Fibroblast of the conjunctiva (primary cell): ENCODE results near the gene MRPL33.
"Not testable (repeated sequence)": the region's sequence is repeated elsewhere in the genome, so short reads cannot be mapped to it uniquely, and the experiment has no call there.

ENCODE experiments used
- DNase-seq: peaks from one replicate; pipeline ENCODE4 v3.0.0-alpha.2; 2010; ENCODE audit warnings: low read depth

MRPL33 gene

DNA sequence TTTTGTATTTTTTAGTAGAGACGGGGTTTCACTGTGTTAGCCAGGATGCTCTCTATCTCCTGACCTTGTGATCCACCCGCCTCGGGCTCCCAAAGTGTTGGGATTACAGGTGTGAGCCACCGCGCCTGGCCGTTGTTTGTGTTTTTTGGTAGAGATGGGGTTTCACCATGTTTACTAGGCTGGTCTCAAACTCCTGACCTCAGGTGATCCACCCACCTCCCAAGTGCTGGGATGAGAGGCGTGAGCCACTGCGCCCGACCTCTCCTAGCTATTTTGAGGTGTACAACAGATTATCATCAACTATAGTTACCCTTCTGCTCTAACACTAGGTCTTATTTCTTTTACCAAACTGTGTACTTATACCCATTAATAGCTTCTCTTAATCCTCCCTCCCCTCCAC lies 28.9 kb upstream of the MRPL33 start:
- DNase-seq: no peak

GRCh38 chr2:27745494-27745893 lies 26.0 kb upstream of the MRPL33 start:
- not testable (repeated sequence) for DNase-seq

- DNase-seq: no peak
These were observed 25.2 kb upstream of the MRPL33 start for GRCh38 chr2:27746325-27746724.

DNA sequence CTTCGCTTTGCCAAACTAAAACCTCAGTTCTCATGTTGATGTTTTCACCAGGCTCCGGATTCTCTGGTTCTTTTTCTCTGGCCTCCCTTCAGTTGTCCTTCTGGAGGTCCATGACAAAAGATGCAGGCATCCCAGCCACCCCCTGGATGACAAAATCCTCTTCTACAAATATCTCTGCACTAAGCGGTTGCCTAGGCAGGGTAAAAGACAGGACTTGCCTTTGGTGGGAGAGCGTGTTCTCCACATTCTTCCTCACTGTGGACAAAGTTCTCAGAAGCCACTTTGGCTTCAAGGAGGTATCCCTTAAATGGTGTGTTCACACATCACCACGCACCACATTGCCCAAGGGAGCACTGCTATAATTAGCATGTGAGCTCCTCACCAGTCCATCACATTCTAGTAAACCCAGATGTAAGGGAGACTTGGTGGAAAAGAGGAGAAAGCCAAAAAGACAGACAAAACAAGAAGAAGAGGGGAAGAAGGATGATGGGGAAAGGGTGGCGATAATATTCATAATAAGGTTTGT lies 23.6 kb upstream of the MRPL33 start:
- DNase-seq: no peak

DNA sequence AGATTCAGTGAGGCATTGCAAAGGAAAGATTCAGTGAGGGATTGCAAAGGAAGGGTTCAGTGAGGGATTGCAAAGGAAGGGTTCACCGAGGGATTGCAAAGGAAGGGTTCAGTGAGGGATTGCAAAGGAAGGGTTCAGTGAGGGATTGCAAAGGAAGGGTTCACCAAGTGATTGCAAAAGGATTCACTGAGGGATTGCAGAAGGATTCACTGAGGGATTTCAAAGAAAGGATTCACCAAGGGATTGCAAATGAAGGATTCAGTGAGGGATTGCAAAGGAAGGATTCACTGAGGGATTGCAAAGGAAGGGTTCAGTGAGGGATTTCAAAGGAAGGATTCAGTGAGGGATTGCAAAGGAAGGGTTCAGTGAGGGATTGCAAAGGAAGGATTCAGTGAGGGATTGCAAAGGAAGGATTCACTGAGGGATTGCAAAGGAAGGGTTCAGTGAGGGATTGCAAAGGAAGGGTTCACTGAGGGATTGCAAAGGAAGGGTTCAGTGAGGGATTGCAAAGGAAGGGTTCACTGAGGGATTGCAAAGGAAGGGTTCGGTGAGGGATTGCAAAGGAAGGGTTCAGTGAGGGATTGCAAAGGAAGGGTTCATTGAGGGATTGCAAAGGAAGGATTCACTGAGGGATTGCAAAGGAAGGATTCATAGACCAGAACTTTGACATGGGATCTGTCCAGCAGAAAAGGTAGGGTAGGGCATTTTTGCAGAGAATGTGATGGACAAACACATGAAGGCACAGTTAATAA lies 22.5 kb upstream of the MRPL33 start:
- not testable (repeated sequence) for DNase-seq

DNA sequence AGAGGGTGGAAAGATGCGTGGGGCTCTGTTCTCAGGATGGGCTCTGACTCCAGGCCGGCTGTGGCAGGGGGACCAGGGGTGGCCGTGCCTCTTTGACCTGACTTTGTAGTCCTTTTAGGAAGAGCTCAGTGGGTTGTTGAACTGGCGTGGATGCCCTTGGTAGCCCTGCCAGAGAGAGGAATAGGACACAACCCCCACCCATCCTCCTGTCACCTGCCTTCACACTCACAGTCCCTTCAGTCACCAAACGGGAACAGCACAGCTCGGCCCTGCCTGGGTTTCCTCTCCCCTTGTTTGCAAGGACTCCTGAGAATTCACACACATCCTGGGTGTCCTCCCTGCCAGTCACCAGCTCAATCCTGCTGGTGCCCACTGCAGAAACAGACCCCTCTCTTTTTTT lies 20.1 kb upstream of the MRPL33 start:
- no peak for DNase-seq

GRCh38 chr2:27752551-27753237 lies 18.8 kb upstream of the MRPL33 start:
- no peak for DNase-seq

DNA sequence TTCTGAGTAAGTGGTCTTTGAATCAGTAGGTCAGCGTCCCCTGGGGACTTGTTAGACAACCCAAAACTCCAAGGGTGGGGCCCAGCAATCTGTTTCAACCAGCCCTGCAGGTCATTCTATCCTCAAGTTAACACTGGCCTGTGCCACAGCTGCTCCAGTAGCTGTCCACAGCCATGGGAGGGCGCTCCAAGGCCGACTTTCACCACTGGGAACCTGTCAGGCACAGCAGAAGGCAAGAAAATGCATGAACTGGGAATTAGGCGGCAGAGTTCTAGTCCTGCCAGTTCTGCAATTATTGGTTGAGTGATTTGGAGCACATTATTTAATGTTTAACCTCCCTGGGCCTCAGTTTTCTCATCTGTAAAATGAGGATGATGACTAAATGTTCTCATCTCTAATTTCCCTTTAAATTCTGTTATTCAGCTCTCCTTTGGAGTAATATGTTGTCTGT lies 17.4 kb upstream of the MRPL33 start:
- peak; percentile 75 for DNase-seq

DNA sequence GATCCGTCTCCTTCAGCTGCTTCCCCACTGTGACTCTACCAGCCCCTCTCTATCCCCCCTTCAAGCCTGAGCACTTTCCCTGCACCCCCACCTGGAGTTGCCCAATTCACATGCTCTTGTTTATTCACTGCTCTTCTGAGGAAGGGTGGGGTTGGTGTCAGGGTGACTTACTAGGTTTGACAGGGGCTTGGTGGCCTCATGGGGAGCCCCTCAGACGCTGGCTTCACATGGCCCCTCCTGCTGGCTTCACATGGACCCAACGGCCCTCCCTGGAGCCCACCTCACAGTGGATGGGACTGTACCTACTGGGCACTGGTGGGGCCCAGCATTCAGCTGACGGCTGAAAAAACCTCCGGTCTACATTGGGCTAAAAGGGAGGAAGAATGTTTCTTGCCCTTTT lies 16.7 kb upstream of the MRPL33 start:
- DNase-seq: no peak

- no peak for DNase-seq
These were observed 15.4 kb upstream of the MRPL33 start for GRCh38 chr2:27756091-27756490.

- peak; percentile 73 for DNase-seq
These were observed 14.7 kb upstream of the MRPL33 start for GRCh38 chr2:27756544-27757498.

- no peak for DNase-seq
These were observed 8.3 kb upstream of the MRPL33 start for GRCh38 chr2:27762951-27763906.

- no peak for DNase-seq
These were observed 7.6 kb upstream of the MRPL33 start for GRCh38 chr2:27763907-27764267.

DNA sequence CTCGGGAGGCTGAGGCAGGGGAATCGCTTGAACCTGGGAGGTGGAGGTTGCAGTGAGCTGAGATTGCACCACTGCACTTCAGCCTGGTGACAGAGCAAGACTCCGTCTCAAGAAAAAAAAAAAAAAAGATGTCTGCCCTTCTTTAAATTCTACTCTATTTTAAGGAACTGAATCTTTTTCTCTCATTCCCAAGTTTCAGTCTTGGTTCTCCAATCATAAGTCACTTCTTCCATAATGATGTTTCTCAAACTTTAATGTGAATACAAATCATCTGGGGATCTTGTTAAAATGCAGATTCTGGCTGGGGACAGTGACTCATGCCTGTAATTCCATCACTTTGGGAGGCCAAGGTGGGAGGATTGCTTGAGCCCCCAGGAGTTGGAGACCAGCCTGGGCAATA lies 7.0 kb upstream of the MRPL33 start:
- not testable (repeated sequence) for DNase-seq

DNA sequence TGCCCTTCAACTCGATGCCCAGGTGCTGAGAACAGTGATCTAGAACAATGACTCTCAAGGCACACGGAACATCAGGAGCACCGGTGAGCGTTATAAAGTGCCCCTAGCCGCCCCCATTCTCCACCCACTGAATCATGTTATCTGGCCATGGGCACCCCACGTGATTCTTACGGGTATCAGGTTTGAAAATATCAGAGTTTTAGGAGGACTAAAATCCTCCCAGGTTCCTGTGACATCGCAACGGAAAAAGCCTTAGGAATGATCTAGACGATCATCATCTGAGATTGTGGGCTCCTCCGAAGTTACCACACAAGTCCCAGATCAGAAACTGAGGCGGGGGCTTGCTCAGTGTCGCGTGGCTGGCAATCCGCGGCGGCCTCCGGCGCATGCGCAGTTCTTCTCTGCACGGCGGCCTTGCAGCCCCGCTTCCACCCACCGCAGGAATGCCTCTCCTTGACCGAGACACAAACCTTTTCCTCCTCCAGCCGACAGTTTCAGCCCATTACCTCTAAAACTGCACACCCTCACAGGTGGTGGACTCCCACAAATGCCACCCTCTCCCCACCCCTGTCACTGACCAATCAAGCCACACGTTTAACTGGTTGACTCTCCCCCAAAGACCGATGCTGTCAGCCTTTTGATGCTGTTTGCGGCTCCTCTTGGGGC lies 5.8 kb upstream of the MRPL33 start:
- DNase-seq: no peak

- DNase-seq: no peak
These were observed 5.2 kb upstream of the MRPL33 start for GRCh38 chr2:27766287-27766661.

- no peak for DNase-seq
These were observed 344 bp upstream of the MRPL33 start for GRCh38 chr2:27771202-27771547.

- DNase-seq: no peak
These were observed 1.3 kb downstream of the MRPL33 start for GRCh38 chr2:27772804-27773203.

GRCh38 chr2:27773959-27774358 lies 2.4 kb downstream of the MRPL33 start:
- no peak for DNase-seq

DNA sequence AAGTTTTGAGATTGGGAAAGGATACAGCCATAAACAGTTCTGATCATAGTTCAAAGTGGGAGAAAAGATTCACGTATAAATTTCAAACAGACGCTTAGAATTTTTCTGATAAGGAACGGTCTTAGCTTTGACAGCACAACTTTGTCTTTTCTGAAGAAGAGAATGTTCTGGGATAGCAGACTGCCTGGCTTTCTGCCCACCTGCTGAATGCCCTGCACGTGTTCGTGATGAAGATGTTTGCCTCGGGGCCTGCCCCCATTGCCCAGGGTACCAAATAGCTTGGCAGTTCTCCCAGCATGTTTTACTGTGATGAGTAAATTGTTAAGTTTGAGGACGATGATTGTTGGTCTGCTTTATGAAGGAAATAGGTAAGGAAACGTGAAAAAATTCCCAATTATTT lies 4.6 kb downstream of the MRPL33 start:
- peak; percentile 68 for DNase-seq

DNA sequence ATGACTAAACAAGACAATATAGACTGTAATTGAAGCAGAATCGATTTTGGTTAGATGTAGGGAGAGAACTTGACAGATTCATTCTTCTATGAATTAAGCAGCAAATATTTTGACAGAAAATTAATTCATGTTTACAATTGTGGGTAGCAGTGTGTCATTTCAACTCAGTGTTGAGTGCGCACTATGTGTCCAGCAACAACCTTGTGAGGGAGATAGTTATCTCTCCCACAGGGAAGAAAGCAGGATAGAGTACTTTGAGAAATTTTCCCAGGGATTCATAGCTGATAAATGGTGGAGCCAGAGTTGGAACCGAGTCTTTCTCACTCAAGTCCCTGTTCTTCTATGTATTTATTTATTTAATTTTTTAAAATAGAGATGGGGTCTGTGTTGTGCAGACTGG lies 5.2 kb downstream of the MRPL33 start:
- DNase-seq: no peak
